ENCODE results near the gene RASA2. TPM values are rescaled to one million over a fixed set of nuclear protein-coding genes. Genes with fewer than 3 reads are reported as not detected.

Gene RASA2
- total and polyA plus RNA-seq, 9 of the 15 experiments (the other 6 are each of a cell fraction or from before 2014, with no cell fraction given): 2.0 to 12.8 (median 9.5) TPM

- H3K4me3 ChIP-seq: no peak overlapping the region
- no peak overlapping the region for H2AFZ ChIP-seq (ENCODE audit: low read depth, low read length)
- in situ Hi-C loops (cut with MboI): no loop called here
- no peaks in the 10 kb centered on the region for H3K9me1 ChIP-seq (ENCODE audit: control insufficient read depth, insufficient read depth, low read length)
- no peaks in the 10 kb centered on the region for H3K79me2 ChIP-seq (ENCODE audit: control insufficient read depth, insufficient read depth, low read length)
- no TSS peak for BruUV-seq (replicated peaks)
- DNase-seq (ENCODE audit: extremely low read depth in 1 of 4, low spot score in 3 of 4) (no peak), ATAC-seq (no peak), FAIRE-seq (no peak)
- no peaks in the 10 kb centered on the region for H3K9me3 ChIP-seq (replicated peaks; ENCODE audit: control insufficient read depth, insufficient read depth, low read depth, low read length)
- H3K36me3 ChIP-seq (ENCODE audit: control insufficient read depth, insufficient read depth, low read length): peaks cover 18% of the 10 kb centered on the region
- H3K4me1 ChIP-seq (replicated peaks in 1 of 2; ENCODE audit: control insufficient read depth in 2 of 2, insufficient read depth in 2 of 2, low read length in 2 of 2): peaks cover 10 to 14% of the 10 kb centered on the region in 2 experiments
- no peak overlapping the region for H3K9ac ChIP-seq (ENCODE audit: insufficient read depth in 1 of 2, low read depth in 2 of 2, low read length in 2 of 2)
- POLR2A ChIA-PET: interaction anchor here (0.8 kb wide), 2 partner anchors 62 to 66 kb away, joined by 3 read pairs; no protein-coding TSS in a partner anchor
- no peaks in the 10 kb centered on the region for H4K20me1 ChIP-seq (replicated peaks; ENCODE audit: control insufficient read depth, insufficient read depth, low read length)
- 69% methylated on average over 1 of the region's 1 CpG for WGBS (ENCODE audit: insufficient coverage, low coverage, missing lambda C conversion rate)
- TF ChIP-seq ETV1 (tag; conservative IDR thresholded peaks at IDR 0.05; ENCODE audit: low read depth) (no peak), SMAD2 (IDR thresholded peaks at IDR 0.05; ENCODE audit: low read depth, low read length) (no peak), ZNF740 (CRISPR knock-in tag; IDR thresholded peaks at IDR 0.05) (no peak), ZNF740 (tag; IDR thresholded peaks at IDR 0.05) (no peak), ZNF239 (CRISPR knock-in tag; IDR thresholded peaks at IDR 0.05) (no peak), TOE1 (IDR thresholded peaks at IDR 0.05; ENCODE audit: borderline replicate concordance) (no peak), TOE1 (CRISPR knock-in tag; IDR thresholded peaks at IDR 0.05; ENCODE audit: borderline replicate concordance, low read depth) (no peak), ZBTB1 (CRISPR knock-in tag; IDR thresholded peaks at IDR 0.05; ENCODE audit: borderline replicate concordance, low read depth) (no peak), RNF2 (IDR thresholded peaks at IDR 0.05) (no peak), ZNF24 (IDR thresholded peaks at IDR 0.05) (no peak), FOXP4 (CRISPR knock-in tag; IDR thresholded peaks at IDR 0.05; ENCODE audit: borderline replicate concordance) (no peak), NR2C1 (IDR thresholded peaks at IDR 0.05) (no peak), NR2C1 (tag; IDR thresholded peaks at IDR 0.05) (no peak)
- no peak overlapping the region for H3K27ac ChIP-seq (ENCODE audit: extremely low read depth, low read depth, low read length)
- H3K4me2 ChIP-seq (ENCODE audit: insufficient read depth, low read length): no peak overlapping the region
- CTCF ChIA-PET (ENCODE audit: low intra/inter-chr PET ratio): no interaction called here
- intact Hi-C loops (cut with micrococcal nuclease): no loop called here
- no peaks in the 10 kb centered on the region for H3K27me3 ChIP-seq (ENCODE audit: control insufficient read depth in 2 of 2, insufficient read depth in 2 of 2, low read length in 2 of 2)
Measured at GRCh38 chr3:141553055-141553454, 66.2 kb downstream of the RASA2 start.

Measured in K562 (cell line).